Loucy (cell line): ENCODE results near the gene DCPS.

Experiments used
- EZH2phosphoT487 ChIP-seq: fragments of 200-600 bp; IDR thresholded peaks from 2 replicates; pipeline ENCODE4 v1.6.1; 2018; ENCODE audit warnings: antibody characterized with exemption, mild to moderate bottlenecking, moderate library complexity, borderline replicate concordance
- TF ChIP-seq, protein P1 (sequence below): fragments of 200-600 bp; sonication (generic); conservative IDR thresholded peaks from 2 replicates; pipeline ENCODE4 v1.5.1; 2014; ENCODE audit warnings: mild to moderate bottlenecking, antibody characterized with exemption, low read length

DNA sequence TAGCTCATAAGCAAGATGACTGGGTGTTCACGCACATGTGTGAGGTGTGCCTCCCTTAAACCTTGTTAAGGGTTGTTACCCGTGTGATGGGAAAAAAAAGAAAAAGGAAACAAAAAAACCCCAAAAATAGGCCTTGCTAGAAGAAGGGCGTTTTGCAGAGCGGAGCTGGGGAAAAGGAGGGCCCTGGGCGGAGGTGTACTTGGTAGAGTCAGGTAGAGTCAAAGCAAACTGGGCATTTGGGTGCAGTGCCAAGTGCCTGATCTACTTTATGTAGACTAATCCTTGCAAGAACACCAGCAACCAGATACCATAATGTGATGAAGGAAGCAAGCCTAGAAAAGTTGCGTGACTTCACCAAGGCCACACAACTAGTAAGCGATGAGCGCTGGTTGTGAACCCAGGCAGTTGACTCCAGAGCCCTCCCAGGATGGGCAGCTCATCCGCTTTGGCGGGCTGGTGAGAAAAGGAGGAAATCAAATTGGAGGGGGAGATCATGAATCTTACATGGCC, 22.1 kb upstream of the DCPS start:
- TF ChIP-seq, protein P1, sequence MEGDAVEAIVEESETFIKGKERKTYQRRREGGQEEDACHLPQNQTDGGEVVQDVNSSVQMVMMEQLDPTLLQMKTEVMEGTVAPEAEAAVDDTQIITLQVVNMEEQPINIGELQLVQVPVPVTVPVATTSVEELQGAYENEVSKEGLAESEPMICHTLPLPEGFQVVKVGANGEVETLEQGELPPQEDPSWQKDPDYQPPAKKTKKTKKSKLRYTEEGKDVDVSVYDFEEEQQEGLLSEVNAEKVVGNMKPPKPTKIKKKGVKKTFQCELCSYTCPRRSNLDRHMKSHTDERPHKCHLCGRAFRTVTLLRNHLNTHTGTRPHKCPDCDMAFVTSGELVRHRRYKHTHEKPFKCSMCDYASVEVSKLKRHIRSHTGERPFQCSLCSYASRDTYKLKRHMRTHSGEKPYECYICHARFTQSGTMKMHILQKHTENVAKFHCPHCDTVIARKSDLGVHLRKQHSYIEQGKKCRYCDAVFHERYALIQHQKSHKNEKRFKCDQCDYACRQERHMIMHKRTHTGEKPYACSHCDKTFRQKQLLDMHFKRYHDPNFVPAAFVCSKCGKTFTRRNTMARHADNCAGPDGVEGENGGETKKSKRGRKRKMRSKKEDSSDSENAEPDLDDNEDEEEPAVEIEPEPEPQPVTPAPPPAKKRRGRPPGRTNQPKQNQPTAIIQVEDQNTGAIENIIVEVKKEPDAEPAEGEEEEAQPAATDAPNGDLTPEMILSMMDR = no peak
- no peak for TF ChIP-seq EZH2phosphoT487
